ENCODE measurements around the gene NR6A1.

Gene NR6A1

GRCh38 chr9:124600407-124600806, 170.7 kb downstream of the NR6A1 start:
- DNase-seq = no peak

DNA sequence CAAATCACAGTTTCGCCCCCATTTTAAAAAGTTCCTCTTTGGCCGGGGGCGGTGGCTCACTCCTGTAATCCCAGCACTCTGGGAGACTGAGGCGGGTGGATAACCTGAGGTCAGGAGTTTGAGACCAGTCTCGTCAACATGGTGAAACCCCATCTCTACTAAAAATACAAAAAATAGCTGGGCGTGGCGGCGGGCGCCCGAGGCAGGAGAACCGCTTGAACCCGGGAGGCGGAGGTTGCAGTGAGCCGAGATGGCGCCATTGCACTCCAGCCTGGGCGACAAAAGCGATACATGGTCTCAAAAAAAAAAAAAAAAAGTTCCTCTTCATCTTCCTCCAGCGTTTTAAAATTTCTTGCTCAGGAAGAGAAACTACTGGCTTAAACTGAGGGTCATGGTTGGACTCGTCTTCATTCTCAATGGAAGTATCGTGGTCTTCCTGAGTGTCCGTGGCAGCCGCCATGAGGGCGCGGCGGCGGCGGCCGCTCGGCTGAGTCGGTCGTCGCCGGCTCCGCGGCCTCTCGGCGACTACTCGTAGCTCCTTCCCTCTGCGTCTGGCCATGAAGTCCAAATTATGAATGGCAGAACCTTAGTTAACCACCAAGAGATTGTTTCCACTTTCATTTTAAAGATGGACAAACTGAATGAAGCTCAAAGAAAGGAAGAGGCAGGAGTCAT, 171.9 kb downstream of the NR6A1 start:
- DNase-seq = no peak

GRCh38 chr9:124598048-124598447, 173.1 kb downstream of the NR6A1 start:
- DNase-seq = no peak

DNA sequence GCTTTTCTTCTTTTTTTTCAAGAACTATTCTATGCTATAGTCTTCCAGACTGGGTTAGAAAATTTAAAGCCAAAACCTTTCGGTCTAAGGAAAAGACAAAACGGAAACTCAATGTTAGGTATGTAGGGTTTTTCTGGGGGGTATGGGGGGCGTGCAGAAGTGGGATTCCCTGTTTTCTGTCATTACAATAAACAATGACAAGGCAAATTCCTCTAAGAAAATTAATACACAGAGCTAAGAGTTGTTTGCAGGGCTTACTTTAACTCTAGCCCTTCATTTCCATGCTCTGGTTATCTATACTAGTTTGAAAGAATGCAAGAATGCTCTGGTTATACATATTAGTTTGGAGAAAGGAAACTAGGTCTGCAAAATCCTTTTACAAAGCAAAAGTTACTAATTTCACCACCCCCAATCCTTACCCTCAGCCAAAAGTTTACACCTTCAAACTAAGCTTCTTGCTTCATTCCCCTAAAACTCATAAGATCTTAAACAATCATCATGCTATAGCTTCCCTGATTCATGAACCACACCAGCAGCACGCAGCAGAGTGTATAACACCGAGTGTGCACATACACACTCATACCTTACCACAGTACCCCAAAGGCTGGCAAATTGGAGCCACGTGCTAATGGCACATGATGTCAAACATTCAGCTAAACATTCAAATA, 174.8 kb downstream of the NR6A1 start:
- no peak for DNase-seq

DNA sequence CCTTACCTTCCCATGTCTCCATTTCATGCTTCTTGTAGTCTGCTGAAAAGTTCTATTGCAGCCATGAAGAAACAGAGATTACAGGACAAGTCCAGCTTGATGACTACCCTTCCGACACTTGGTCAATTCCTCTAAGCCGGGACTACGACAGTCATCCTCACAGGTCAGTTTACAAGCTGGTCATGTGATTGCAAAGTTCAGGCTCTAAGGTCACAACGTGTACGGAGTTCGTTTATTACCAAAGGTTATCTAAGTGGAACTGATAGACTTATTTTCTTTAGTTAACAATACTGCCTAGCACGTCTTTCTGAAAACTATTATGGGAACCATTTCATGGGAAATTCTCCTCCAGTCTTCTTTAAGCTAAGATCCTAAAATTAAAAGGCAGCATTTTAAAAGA, 175.4 kb downstream of the NR6A1 start:
- no peak for DNase-seq

GRCh38 chr9:124594673-124595072, 176.4 kb downstream of the NR6A1 start:
- DNase-seq = no peak

DNA sequence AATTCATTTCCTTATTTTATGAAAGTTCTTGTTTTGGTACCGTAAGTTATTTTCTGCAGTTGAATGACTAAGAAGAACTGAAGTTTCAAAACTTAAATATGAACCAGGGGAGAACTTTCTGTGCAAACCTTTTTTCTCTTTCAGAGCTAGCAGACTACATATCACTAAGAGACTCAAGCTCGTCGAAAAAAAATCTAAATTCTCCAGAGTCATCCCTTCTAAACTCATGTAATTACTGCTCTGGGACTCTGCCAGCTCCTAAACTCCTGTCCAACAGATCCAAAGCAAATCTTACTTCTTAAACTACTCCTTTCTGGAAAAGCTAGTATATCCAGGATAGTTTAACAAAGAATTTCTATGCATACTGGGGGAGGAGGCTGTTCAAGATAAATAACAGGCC, 176.9 kb downstream of the NR6A1 start:
- DNase-seq = no peak

GRCh38 chr9:124593651-124594058, 177.5 kb downstream of the NR6A1 start:
- no peak for DNase-seq

DNA sequence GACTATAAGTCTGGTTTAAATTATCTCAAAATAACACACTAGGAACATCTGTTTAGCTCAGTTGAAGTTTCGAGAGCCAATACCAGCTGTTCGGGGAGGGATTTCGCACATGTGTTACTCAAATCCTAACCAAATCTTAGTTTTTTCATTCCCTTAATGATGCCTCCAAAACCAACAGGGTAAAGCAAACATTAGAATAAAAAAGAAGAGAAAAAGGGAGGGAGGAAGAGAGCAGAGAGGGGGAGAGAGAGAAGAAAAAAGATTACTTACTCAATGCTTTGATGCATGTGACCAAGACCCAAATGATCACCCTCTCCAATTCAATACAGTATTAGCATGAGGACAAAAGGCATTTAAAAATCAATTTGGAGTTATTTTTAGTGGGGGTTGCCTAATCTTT, 177.9 kb downstream of the NR6A1 start:
- no peak for DNase-seq

DNA sequence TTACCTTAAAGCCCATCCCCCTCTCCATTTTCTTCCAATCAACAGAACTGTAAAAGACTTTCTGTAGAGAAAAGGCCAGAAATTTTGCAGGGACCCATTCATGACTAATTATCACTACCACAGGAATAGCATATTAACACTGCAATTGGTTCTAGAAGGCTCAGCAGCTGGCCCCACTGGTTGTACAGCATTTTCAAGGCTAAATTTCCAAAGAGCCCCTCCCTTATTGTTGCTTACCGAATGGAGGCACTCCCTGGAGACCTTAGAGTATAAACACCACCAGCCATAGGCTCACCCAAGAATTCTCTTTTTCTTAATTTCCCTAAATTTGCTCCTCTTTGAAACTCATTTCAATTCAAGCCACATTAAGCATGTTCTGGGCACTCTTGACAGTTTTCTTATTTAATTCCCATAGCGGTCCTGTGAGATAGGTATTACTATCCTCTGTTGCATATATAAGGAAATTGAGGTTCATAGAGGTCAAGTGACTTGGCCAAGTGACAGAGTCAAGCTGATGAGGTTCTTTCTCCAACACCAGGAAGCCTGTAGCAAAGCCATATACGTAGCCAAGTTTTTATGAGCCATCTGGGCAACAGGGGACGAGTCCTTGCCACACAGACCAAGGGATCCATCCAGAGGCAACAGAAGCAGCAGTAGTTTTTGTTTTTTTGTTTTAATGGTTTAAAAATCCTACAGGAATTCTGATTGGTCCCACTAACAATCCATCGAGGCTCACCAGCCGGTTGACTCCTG, 180.0 kb downstream of the NR6A1 start:
- DNase-seq = no peak

DNA sequence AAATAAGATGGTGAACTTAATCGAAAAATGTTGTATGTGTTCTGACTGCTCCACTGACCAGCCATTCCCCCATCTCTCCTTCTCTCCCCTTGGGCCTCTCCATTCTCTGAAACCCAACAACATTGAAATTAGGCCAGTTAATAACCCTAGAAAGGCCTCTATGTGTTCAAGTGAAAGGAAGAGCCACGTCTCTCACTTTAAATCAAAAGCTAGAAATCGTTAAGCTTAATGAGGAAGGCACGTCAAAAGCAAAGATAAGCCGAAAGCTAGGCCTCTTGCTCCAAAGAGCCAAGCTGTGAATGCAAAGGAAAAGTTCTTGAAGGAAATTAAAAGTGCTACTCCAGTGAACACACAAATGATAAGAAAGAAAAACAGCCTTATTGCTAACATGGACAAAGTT, 186.5 kb downstream of the NR6A1 start:
- no peak for DNase-seq

DNA sequence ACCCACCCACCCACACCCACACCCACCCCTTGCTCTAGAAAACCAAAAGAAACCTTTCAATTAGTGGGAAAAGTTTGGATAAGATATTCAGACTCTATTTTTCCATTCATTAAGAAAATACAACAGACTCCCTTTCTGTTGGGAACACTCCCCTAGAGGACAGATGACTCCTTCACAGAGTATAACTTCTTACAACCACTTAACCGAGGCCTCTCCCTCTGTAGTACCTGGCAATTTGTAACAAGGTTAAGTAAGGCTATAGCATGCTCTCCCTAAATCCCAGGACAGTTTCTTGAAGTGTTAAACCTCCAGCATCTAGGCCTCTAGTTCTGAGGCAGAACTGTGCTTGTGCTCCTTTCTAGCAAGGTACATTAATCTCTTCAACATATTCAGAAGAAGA, 188.0 kb downstream of the NR6A1 start:
- no peak for DNase-seq

DNA sequence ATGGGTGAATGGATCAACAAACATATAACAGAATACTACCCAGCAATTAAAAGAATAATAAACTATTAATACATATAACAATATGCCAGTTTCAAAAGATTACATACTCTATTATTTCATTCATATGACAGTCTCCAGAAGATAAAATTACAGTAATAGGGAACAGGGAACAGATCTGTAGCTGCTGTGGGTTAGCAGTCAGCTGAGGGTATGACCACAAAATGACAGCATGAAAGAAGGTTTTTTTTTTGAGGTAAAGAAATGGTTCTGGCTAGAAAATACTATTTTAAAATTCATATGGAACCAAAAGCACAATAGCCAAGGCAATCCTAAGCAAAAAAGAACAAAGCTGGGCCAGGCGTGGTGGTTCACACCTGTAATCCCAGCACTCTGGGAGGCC, 190.9 kb downstream of the NR6A1 start:
- DNase-seq = no peak

DNA sequence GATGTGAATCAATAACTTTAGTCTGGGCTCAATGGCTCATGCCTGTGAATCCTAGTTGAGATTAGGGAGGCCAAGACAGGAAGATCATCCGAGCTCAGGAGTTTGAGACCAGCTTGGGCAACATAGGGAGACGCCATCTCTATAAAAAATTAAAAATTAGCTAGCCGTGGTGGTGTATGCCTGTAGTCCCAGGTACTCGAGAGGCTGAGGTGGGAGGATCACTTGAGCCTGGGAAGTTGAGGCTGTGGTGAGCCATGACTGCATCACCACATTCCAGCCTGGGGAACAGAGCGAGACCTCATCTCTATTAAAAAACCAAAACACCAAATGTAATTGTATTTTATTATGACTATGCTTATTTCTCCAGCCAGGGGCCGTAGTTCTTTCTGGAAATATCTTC, 194.4 kb downstream of the NR6A1 start:
- no peak for DNase-seq

- no peak for DNase-seq
Measured at GRCh38 chr9:124574534-124575375, 196.4 kb downstream of the NR6A1 start.

DNA sequence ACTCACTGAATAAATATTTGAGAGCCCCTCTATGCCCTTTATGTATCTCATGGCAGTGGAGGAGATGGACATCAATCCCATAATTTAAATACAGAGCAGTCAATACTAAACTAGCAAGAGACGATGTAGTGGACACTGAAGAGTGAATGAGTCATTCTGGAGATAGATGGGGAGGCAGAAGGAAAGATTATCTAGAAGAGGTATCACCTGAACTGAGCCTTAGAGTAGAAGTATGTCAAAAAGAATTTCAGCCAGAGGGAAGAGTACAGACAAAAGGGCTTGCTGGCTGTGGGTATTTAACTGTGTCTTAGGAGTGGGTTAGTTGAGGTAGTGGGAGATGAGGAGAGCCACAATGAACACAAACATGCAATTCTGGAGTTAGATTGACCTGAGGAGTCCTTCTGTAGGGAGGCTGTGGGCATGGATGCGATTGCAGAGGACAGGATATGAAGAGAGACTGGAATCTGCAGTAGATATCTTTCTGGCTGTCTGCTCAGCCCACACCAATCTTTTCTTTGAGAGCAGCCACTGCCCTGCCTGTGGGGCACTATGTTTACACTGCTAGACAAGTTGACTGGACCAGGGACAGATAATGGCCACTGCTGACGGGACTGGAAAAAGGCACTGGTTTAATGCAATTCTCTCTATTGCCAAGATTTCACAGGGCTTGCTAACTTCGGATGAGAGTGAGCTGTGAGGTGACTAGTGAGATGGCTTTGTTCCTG, 200.0 kb downstream of the NR6A1 start:
- no peak for DNase-seq

- DNase-seq = no peak
Measured at GRCh38 chr9:124569942-124570341, 201.2 kb downstream of the NR6A1 start.

DNA sequence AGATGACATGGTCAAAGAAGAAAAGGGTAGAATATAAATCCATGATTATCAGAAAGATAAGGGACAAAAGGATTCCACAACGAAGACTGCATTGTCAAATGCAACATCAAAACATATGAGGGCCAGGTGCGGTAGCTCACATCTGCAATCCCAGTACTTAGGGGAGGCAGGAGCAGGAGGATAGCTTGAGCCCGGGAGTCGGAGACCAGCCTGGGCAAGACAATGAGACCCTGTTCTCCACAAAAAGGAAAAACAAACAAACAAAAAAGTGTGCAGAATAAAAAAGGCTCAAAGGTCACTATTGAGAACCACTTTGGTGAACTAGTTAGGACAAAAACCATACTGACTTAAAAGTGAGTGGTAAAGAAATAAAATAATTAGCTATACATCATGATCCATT, 203.7 kb downstream of the NR6A1 start:
- no peak for DNase-seq

DNA sequence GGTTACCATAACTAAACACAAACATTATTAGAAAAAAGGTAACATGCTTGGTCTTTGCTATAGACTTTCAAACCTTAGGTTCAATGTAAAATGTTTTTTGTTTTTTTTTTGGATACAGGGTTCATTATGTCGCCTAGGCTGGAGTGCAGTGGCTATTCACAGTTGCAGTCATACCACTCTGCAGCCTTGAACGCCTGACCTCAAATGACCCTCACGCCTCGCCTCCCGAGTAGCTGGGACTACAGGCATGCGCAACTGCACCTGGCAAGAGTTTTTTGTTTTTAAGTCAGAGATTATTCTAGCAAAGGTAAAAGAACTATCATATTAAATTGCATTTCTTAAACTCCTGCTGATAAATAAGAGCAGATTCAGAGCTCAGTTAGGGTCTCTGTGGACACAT, 208.8 kb downstream of the NR6A1 start:
- DNase-seq = no peak

- DNase-seq = no peak
Measured at GRCh38 chr9:124559871-124560270, 211.2 kb downstream of the NR6A1 start.

DNA sequence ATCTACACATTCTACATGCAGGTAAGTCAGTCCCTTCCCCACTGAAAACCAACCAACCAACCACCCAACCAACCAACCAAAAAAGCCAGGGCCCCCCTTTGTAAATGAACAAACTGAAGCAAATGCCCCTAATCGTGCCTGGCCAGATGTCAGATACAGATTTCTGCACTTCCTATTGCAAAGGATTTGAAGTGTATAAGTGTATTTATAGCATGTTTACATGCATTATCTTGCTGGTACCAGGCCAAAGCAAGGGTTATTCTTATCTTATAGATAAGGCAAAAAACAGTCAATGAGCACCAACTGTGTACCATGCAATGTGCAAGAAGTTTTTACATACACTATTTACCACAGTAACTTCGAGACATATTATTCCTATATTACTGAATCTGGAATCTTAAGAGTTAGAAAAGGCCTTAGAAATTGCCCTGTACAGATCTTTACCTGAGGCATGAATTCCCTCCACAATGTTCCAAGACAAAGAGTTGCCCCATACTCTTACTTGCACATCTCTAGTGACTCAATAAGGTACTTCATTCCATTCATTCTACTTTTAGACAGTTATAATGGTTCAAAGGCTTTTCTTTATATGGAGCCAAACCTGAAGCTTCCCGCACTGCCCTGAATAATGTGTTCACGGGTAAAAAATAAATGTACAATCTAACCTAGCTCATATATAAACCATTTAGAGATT, 212.2 kb downstream of the NR6A1 start:
- DNase-seq = no peak

- no peak for DNase-seq
Measured at GRCh38 chr9:124557895-124558294, 213.2 kb downstream of the NR6A1 start.
